H1 (cell line): Measurements from ENCODE around the gene CEMIP2. TPM values are rescaled to one million over a fixed set of nuclear protein-coding genes. Genes with fewer than 3 reads are reported as not detected.

ENCODE experiments used
- CTCF ChIA-PET: fragments of 300-600 bp; sonication (Branson Sonifier 250); formaldehyde crosslinking; loops from one replicate; lab custom pipeline; 2021; ENCODE audit not compliant: partially characterized antibody; lab: Charles Lee
- POLR2A ChIA-PET: fragments of 300-600 bp; sonication (Branson Sonifier 250); formaldehyde crosslinking; loops from one replicate; lab custom pipeline; 2021; ENCODE audit warnings: inconsistent platforms; ENCODE audit not compliant: partially characterized antibody; lab: Charles Lee
- DNase-seq, 2 experiments: peaks; one replicate each; pipeline versions ENCODE4 v3.0.0 to v3.0.0-alpha.2; 2010 to 2022; ENCODE audit warnings: low spot score in 2 of 2, low read depth in 1 of 2, mixed read lengths in 1 of 2
- FAIRE-seq: peaks from 2 replicates; lab custom pipeline; 2011; peaks lifted over from hg19 to GRCh38; lab: Jason Lieb, UNC
- H2AFZ ChIP-seq: 2 replicates; pipeline ENCODE4 v1.8.1; 2012; ENCODE audit warnings: low read length, inconsistent platforms
- H2AK5ac ChIP-seq: 2 replicates; pipeline ENCODE4 v1.6.1; 2013; ENCODE audit warnings: low read depth, low read length
- H2BK120ac ChIP-seq: replicated peaks from 2 replicates; pipeline ENCODE3; 2013; ENCODE audit warnings: low read depth, low read length, inconsistent platforms
- H2BK12ac ChIP-seq: 2 replicates; pipeline ENCODE4 v1.6.1; 2013; ENCODE audit warnings: low read depth, low read length
- H2BK15ac ChIP-seq: 2 replicates; pipeline ENCODE4 v1.6.1; 2013; ENCODE audit warnings: low read length
- H2BK20ac ChIP-seq: 2 replicates; pipeline ENCODE4 v1.6.1; 2013; ENCODE audit warnings: low read length
- H2BK5ac ChIP-seq: 2 replicates; pipeline ENCODE4 v1.6.1; 2013; ENCODE audit warnings: low read depth, low read length
- H3K14ac ChIP-seq: 2 replicates; pipeline ENCODE4 v1.6.1; 2013; ENCODE audit warnings: inconsistent platforms; ENCODE audit not compliant: insufficient read length
- H3K18ac ChIP-seq: 2 replicates; pipeline ENCODE4 v1.6.1; 2013; ENCODE audit warnings: low read length; ENCODE audit errors: extremely low read depth
- H3K23ac ChIP-seq: 2 replicates; pipeline ENCODE4 v1.6.1; 2013; ENCODE audit warnings: inconsistent platforms; ENCODE audit not compliant: insufficient read length
- H3K23me2 ChIP-seq: 2 replicates; pipeline ENCODE4 v1.6.1; 2013; ENCODE audit warnings: low read depth, low read length
- H3K27ac ChIP-seq: 2 replicates; pipeline ENCODE4 v1.6.1; 2011; ENCODE audit warnings: low read depth, low read length, inconsistent platforms
- H3K27me3 ChIP-seq, 4 experiments: replicated peaks in 1 of 4; 1 replicate in 1 of 4; 2 replicates in 3 of 4; pipeline versions ENCODE4 v1.6.1 to v1.8.1; 2011 to 2013; ENCODE audit warnings: low read length in 3 of 4, mild to moderate bottlenecking in 3 of 4, inconsistent platforms in 2 of 4, mixed read lengths in 2 of 4, moderate library complexity in 1 of 4; ENCODE audit not compliant: control insufficient read depth in 3 of 4, insufficient read depth in 3 of 4; ENCODE audit errors: extremely low read depth in 1 of 4
- H3K36me3 ChIP-seq, 4 experiments: 2 replicates each; pipeline versions ENCODE4 v1.6.1 to v1.8.1; 2011 to 2013; ENCODE audit warnings: mild to moderate bottlenecking in 4 of 4, low read length in 3 of 4, moderate library complexity in 2 of 4, control low read depth in 1 of 4, inconsistent platforms in 1 of 4; ENCODE audit not compliant: insufficient read depth in 4 of 4, control insufficient read depth in 2 of 4
- H3K4ac ChIP-seq: replicated peaks from 2 replicates; pipeline ENCODE3; 2013; ENCODE audit warnings: low read length, low read depth, mixed read lengths, inconsistent platforms; ENCODE audit not compliant: insufficient read length
- H3K4me1 ChIP-seq, 4 experiments: replicated peaks in 1 of 4; 1 replicate in 1 of 4; 2 replicates in 3 of 4; pipeline versions ENCODE4 v1.6.1 to v1.8.1; 2011 to 2013; ENCODE audit warnings: low read length in 3 of 4, inconsistent platforms in 2 of 4, mixed read lengths in 1 of 4; ENCODE audit not compliant: insufficient read depth in 4 of 4, control insufficient read depth in 3 of 4
- H3K4me2 ChIP-seq, 2 experiments: 2 replicates each; pipeline versions ENCODE4 v1.6.1 to v1.8.1; 2011 to 2013; ENCODE audit warnings: low read depth in 2 of 2, low read length in 2 of 2, control low read depth in 1 of 2, inconsistent platforms in 1 of 2, mild to moderate bottlenecking in 1 of 2; ENCODE audit not compliant: insufficient read depth in 1 of 2
- H3K4me3 ChIP-seq, 4 experiments: fragments of 200-600, 300-600 bp in 1 of 4; sonication (generic), shearing (Covaris generic), sonication (Bioruptor Twin) in 1 of 4; 2 replicates each; pipeline versions ENCODE4 v1.5.1 to v1.8.1; 2011 to 2016; ENCODE audit warnings: low read length in 4 of 4, low read depth in 3 of 4, control low read depth in 2 of 4, inconsistent platforms in 2 of 4, mild to moderate bottlenecking in 2 of 4, mixed read lengths in 1 of 4, moderate library complexity in 1 of 4; ENCODE audit not compliant: insufficient read depth in 2 of 4; ENCODE audit errors: extremely low read depth in 1 of 4
- H3K56ac ChIP-seq: replicated peaks from 2 replicates; pipeline ENCODE3; 2013; ENCODE audit warnings: low read depth, mild to moderate bottlenecking, mixed read lengths, low read length, inconsistent platforms; ENCODE audit not compliant: insufficient read length
- H3K79me1 ChIP-seq: 2 replicates; pipeline ENCODE4 v1.6.1; 2013; ENCODE audit warnings: low read depth, low read length, control low read depth
- H3K79me2 ChIP-seq, 2 experiments: 2 replicates each; pipeline versions ENCODE4 v1.6.1 to v1.8.1; 2012 to 2013; ENCODE audit warnings: low read length in 2 of 2, mild to moderate bottlenecking in 2 of 2, inconsistent platforms in 1 of 2; ENCODE audit not compliant: insufficient read depth in 2 of 2, control insufficient read depth in 1 of 2
- H3K9ac ChIP-seq, 4 experiments: replicated peaks in 1 of 4; 1 replicate in 1 of 4; 2 replicates in 3 of 4; pipeline versions ENCODE4 v1.6.1 to v1.8.1; 2011 to 2013; ENCODE audit warnings: low read depth in 3 of 4, low read length in 3 of 4, control low read depth in 2 of 4, mild to moderate bottlenecking in 2 of 4, moderate library complexity in 2 of 4, inconsistent platforms in 1 of 4; ENCODE audit errors: extremely low read depth in 1 of 4
- H3K9me3 ChIP-seq, 2 experiments: 2 replicates each; pipeline versions ENCODE4 v1.6.1 to v1.8.1; 2012 to 2013; ENCODE audit warnings: mild to moderate bottlenecking in 2 of 2, moderate library complexity in 2 of 2, control low read depth in 1 of 2, inconsistent platforms in 1 of 2, low read depth in 1 of 2, low read length in 1 of 2, mixed read lengths in 1 of 2; ENCODE audit not compliant: insufficient read depth in 2 of 2
- H4K20me1 ChIP-seq, 2 experiments: replicated peaks in 1 of 2; 2 replicates each; pipeline versions ENCODE3 to v1.8.1; 2011 to 2013; ENCODE audit warnings: inconsistent platforms in 2 of 2, low read length in 2 of 2, mild to moderate bottlenecking in 1 of 2; ENCODE audit not compliant: insufficient read depth in 2 of 2, control insufficient read depth in 1 of 2
- H4K5ac ChIP-seq: 2 replicates; pipeline ENCODE4 v1.6.1; 2013; ENCODE audit warnings: low read length, low read depth, mixed read lengths, inconsistent platforms; ENCODE audit not compliant: insufficient read length
- H4K8ac ChIP-seq: 2 replicates; pipeline ENCODE4 v1.8.0; 2013; ENCODE audit warnings: mild to moderate bottlenecking, moderate library complexity, low read length, inconsistent platforms; ENCODE audit not compliant: insufficient read depth; ENCODE audit errors: extremely low read depth
- H4K91ac ChIP-seq: replicated peaks from 2 replicates; pipeline ENCODE3; 2013; ENCODE audit warnings: low read length, mixed read lengths, inconsistent platforms; ENCODE audit not compliant: insufficient read length
- ASH2L ChIP-seq: fragments of 200-600, 300-600 bp; sonication (generic); IDR thresholded peaks from one replicate; pipeline ENCODE4 v1.7.1; 2017; ENCODE audit warnings: low read length
- FOSL1 ChIP-seq: IDR thresholded peaks from 2 replicates; pipeline ENCODE4 v1.6.1; 2011; ENCODE audit warnings: mild to moderate bottlenecking, low read depth, low read length, moderate library complexity; ENCODE audit not compliant: insufficient read depth
- SP2 ChIP-seq: IDR thresholded peaks from 2 replicates; pipeline ENCODE4 v1.6.1; 2012; ENCODE audit warnings: mild to moderate bottlenecking, low read length, inconsistent platforms
- SP4 ChIP-seq: IDR thresholded peaks from 2 replicates; pipeline ENCODE4 v1.6.1; 2012; ENCODE audit warnings: low read length, inconsistent platforms
- SRF ChIP-seq: IDR thresholded peaks from 2 replicates; pipeline ENCODE4 v1.6.1; 2011; ENCODE audit warnings: mild to moderate bottlenecking, low read depth, low read length, moderate library complexity
- WGBS, 2 experiments: shearing (Covaris generic) in 1 of 2; methylation state at CpG; one replicate each; pipeline versions ENCODE4 v1.1.6 to v1.1.7; 2013 to 2015; ENCODE audit warnings: low lambda C conversion rate in 2 of 2, mixed read lengths in 2 of 2, inconsistent platforms in 1 of 2, low coverage in 1 of 2, missing lambda C conversion rate in 1 of 2; ENCODE audit not compliant: insufficient replicate concordance in 2 of 2, insufficient coverage in 1 of 2, insufficient read length in 1 of 2; ENCODE audit errors: extremely low coverage in 1 of 2, missing lambda C conversion rate in 1 of 2; 5-methylcytosine and 5-hydroxymethylcytosine counted together
- polyA plus RNA-seq, 7 experiments: library from polyadenylated mRNA; depleted of rRNA in 3 of 7; stranded (reverse) in 5 of 7; unstranded in 2 of 7; fragments of >200 nt in 5 of 7; fragments of 200-250 nt in 2 of 7; gene quantifications; 1 replicate in 5 of 7; 2 replicates in 1 of 7; 4 replicates in 1 of 7; pipeline versions ENCODE4 v1.2.1 to v1.2.3, GENCODE V29; 2011 to 2013; ENCODE audit warnings: missing spikeins in 2 of 7, mixed read lengths in 2 of 7
- total RNA-seq: library from RNA; stranded (reverse); fragmentation: NEBNext Ultra II Directional; extraction: Animal tissue kit (Norgen Biotek cat#: 25700); gene quantifications from 2 replicates; pipeline ENCODE4 v1.2.1, GENCODE V29; 2021

Gene CEMIP2
- total and polyA plus RNA-seq, 2 of the 8 experiments (the other 6 are each of a cell fraction or from before 2014, with no cell fraction given), result 25.2 to 52.1 TPM

GRCh38 chr9:71729816-71730526, 38.3 kb downstream of the CEMIP2 start:
- H4K8ac ChIP-seq, result no peak overlapping the region
- H3K4ac ChIP-seq, result no peak overlapping the region
- H3K27me3 ChIP-seq, result no peaks in the 10 kb centered on the region
- no peaks in the 10 kb centered on the region for H3K23me2 ChIP-seq
- no peak overlapping the region for H2BK20ac ChIP-seq
- no peak overlapping the region for H3K4me3 ChIP-seq
- no peak overlapping the region for H2AFZ ChIP-seq
- no peak overlapping the region for H3K9ac ChIP-seq
- no peak overlapping the region for H3K27ac ChIP-seq
- no peak overlapping the region for H2BK120ac ChIP-seq
- no peaks in the 10 kb centered on the region for H3K9me3 ChIP-seq
- no peaks in the 10 kb centered on the region for H3K79me2 ChIP-seq
- no peak overlapping the region for H2BK12ac ChIP-seq
- H3K56ac ChIP-seq, result no peak overlapping the region
- no peak overlapping the region for H2AK5ac ChIP-seq
- no peak for TF ChIP-seq SRF
- TF ChIP-seq FOSL1, result no peak
- TF ChIP-seq SP4, result no peak
- TF ChIP-seq ASH2L, result no peak
- no peak for TF ChIP-seq SP2
- H4K91ac ChIP-seq, result no peak overlapping the region
- H4K5ac ChIP-seq, result no peak overlapping the region
- no peaks in the 10 kb centered on the region for H3K4me1 ChIP-seq
- H3K36me3 ChIP-seq, result peaks cover 14 to 79% (median 37%) of the 10 kb centered on the region in 4 experiments
- no peak overlapping the region for H2BK5ac ChIP-seq
- no peak overlapping the region for H3K23ac ChIP-seq
- CTCF ChIA-PET, result no interaction called here
- H3K14ac ChIP-seq, result no peak overlapping the region
- H3K18ac ChIP-seq, result no peak overlapping the region
- H3K4me2 ChIP-seq, result no peak overlapping the region
- H2BK15ac ChIP-seq, result no peak overlapping the region
- POLR2A ChIA-PET, result interaction anchor here (0.7 kb wide), 1 partner anchor 706 kb away, joined by 3 read pairs; no protein-coding TSS in a partner anchor
- DNase-seq (no peak), FAIRE-seq (no peak)
- WGBS, 2 experiments, result 97% methylated on average over 6 of the region's 6 CpGs; no CpG with 5 or more reads in 1 of the 2 experiments
- no peaks in the 10 kb centered on the region for H4K20me1 ChIP-seq
- H3K79me1 ChIP-seq, result no peaks in the 10 kb centered on the region; the same call in 1 of the 2 replicates
